HG03060 (cell line): ENCODE results near the gene C19orf47.

Experiments used
- ATAC-seq: cut with Tn5 transposase; IDR thresholded peaks from one replicate; pipeline ENCODE4 v1.9.1; 2021; ENCODE audit warnings: low read depth, moderate number of reproducible peaks; ENCODE audit not compliant: unreplicated experiment

C19orf47 gene

DNA sequence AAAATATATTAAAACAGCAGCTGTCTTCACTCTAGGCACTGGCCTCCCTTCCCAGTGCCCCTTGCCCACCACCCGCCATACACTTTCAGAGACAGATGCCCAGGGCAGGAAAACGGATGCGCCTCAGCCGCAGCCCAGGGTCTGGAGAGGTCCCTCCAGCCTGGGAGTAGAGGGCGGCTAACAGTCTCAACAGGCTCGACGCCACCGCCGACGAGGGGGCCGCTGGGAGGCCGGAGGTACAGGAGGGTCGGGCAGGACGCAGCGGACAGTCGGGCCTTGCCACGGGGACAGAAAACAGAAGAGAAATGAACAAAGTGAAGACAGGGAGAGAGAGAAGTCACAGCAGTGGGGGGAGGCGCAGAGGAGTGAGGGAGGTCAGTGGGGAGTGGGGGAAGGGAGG lies 27.1 kb downstream of the C19orf47 start:
- no peak for ATAC-seq

DNA sequence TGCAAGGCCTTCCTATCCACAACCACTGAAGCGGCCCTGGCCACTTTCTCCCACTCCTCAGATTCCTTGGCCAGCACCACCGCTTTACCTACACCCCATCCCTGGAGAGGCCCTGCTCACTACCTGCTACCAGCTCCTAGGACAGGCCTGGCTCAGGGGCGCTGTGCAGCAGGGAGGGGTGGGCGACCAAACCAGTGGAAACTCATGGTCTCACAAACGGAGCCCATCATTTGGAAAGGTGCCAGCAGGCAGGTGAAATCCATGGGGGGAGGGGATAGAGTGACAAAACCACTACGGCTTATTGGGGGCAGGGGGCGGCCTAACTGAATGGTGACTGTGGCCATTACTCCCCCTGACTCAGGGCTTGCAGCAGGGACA lies 27.6 kb downstream of the C19orf47 start:
- no peak for ATAC-seq

DNA sequence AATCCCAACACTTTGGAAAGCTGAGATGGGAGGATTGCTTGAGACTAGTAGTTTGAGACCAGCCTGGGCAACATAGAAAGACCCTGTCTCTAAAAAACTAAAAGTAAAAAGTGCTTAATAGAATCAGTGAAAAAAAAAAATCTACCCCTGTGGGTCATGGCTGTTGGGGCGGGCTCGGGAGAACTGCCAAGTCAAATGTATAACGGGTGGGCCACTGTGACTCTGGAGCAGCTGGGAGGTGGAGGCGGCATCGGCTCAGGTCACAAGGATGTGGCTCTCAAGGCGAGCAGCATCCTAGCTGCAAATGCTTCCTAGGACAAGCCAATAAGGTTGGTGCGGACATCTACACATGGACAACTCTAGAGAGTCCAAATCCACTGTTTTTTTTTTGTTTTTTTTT lies 30.9 kb downstream of the C19orf47 start:
- ATAC-seq: no peak

DNA sequence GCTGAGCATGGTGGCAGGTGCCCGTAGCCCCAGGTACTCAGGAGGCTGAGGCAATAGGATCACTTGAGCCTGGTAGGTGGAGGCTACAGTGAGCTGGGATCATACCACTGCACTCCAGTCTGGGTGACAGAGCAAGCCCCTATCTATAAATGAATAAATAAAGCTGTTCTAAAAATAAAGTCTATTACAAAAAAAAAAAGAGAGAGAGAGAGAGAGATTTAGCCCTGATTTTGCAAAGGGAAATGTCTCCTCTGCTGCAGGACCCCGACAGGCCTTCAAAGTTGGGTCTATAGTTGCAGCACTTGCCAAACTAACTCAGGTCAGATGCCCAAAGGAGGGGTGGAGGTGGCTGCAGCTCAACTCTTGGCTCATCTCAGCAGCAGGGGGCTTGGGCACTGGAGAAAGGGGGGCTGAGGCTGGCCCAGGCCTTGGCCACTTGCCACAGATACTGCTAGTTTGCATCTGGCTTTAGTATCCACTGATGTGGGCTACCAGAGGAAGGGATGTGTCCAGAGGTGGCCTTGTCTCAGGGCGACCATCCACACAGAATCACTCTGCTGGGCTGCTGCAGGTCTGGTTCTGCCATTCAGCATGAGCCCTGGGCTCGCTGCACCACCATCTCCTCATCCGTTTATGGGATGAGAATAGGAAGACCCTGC lies 32.3 kb downstream of the C19orf47 start:
- ATAC-seq: no peak

DNA sequence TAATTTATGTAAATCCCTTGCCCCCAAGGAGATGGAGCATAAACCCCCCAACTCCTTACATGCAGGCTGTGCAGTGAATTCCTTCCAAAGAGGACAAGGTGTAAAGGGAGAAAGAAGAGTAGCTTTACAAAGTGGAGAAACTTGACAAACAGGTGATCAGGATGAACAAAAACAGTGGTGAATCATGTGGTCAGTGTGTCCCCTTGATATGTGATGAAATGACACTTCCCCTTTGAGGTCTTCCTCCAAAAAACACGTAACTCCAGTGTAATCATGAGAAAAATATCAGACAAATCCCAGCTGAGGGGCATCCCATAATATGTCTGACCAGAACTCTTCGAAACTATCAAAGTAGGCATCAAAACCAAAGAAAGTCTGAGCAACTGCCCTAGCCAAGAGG lies 33.5 kb downstream of the C19orf47 start:
- no peak for ATAC-seq

DNA sequence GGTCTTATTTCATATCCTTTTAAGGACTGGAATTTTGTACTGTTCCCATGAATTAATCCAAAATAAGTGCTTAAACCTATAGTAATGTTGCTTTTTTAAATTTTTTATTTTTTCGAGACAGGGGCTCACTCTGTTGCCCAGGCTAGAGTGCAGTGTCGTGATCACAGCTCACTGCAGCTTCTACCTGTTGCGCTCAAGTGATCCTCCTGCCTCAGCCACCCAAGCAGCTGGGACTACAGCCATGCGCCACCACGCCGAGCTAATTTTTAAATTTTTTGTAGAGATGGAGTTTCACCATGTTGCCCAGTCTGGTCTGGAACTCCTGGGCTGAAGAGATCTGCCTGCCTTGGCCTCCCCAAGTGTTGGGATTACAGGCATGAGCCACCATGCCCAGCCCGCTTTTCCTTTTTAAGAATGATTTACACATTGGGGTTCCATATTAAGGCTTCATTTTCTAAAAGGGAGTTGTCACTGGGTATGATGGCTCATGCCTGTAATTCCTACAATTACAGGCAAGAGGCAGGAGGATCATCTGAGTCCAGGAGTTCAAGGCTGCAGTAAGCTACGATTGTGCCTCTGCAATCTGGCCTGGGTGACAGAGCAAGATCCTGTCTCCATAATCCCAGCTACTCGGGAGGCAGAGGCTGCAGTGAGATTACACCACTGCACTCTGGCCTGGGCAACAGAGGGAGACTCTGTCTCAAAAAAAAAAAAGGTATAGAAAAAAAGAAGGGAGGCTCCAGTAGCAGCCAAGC lies 34.8 kb downstream of the C19orf47 start:
- no peak for ATAC-seq

DNA sequence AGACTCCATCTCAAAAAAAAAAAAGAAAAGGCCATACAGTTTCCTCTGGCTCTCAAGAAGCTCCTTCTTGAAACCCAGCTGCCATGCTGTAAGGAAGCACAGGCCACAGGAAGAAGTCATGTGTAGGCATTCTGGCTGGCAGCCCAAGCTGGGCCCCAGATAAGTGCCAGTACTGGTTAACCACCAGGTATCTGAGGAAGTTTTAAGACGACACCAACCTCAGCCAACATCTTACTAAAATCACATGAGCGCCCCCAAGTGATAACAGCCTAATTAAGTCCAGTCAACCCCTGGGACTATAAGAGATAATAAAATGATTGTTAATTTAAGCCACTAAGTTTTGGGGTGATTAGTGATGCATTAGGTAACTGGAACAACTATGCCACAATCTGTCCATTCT lies 35.7 kb downstream of the C19orf47 start:
- no peak for ATAC-seq

DNA sequence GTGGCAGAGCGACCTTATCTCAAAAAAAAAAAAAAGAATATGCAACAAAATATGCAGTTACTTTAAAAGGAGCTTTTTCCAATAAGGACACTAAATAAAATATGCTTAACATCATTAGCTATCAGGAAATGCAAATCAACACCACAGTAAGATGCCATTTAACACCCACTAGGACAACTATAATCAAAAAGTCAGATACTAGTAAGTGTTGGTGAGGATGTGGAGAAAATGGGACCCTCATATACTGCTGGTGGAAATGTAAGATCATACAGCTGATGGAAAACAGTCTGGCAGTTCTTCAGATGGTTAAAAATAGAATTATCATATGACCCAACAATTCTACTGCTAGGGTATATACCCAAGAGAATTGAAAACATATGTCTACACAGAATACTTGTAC lies 38.5 kb downstream of the C19orf47 start:
- ATAC-seq: no peak

DNA sequence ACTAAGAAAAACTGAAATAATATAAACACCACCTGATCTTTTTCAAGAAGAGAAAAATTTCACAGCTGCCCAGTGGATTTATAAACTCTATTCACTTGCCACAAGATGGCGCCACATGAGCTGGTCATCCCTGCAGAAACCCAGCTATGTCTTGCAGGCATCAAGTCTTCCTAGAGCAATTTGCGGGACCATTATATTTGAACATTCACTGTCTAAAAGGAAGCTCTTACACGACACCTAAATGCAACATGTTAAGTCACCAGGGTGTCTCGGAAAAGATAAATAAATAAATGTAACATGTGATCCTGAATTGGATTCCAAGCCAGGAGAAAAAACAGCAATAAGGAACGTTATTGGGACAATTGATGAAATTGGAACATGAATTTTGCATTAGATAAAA lies 42.8 kb downstream of the C19orf47 start:
- ATAC-seq: no peak

DNA sequence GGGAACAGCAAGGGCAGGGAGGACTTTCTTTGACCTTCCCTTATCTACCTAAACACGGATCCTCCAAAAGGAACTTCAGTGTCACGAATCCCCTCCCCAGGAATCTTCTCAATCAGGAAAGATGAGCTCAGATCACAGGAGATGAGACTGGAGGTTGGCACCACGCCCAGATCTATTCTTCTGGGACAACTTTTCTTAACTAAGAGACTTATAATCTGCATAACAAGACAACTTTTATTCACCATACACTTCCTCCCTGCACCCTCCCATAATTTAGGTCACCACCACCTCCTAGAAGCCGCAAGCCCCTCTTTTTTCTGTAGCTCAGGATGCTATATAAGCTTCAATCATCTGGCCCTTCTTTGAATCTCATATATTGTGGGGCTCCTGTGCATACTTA lies 43.9 kb downstream of the C19orf47 start:
- ATAC-seq: no peak

DNA sequence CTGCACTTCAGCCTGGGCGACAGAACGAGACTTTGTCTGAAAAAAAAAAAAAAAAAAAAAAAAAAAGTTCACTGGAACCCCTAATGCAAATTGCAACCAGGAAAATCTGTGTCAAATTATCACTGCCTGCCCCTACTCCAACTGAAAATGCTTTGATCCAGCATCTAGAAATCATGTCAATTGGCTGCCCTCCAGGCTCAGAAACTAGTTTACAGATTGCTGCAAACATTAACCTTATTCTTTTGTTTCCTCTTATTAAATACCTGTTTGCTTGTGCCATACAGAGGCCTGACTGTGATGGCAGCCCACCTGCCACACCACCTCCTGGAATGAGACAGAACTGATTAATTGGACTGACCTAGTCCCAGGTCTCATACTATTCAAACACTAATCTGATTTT lies 44.4 kb downstream of the C19orf47 start:
- no peak for ATAC-seq

DNA sequence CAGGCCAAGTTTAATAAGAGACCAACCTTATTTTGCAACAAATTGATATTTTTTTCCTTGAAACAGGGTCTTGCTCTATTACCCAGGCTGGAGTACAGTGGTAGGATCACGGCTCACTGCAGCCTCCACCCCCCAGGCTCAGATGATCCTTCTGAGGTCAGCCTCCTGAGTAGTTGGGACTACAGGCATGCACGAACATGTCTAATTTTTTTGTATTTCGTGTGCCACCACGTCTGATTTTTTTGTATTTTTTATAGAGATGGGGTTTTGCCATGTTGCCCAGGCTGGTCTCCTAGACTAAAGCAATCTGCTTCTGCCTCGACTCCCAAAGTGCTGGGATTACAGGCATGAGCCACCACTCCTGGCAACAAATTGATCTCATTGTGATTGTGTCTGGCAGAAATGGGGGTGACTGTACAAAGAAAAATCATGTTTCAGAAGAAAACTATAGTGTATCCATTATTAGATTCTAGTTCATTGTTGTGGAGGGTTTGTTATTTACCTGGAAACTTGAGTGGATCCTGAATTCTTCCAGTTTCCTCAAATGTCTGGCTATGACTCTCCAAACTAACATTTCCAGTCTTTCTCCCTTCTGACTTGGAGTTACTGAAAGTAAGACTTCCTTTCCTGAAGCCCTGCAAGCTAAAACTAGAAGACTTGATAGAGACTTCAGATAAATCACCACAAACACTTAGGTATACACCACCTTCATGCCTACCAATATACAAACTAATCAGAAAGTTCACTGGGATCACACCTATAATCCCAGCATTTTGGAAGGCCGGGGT lies 45.8 kb downstream of the C19orf47 start:
- ATAC-seq: no peak

DNA sequence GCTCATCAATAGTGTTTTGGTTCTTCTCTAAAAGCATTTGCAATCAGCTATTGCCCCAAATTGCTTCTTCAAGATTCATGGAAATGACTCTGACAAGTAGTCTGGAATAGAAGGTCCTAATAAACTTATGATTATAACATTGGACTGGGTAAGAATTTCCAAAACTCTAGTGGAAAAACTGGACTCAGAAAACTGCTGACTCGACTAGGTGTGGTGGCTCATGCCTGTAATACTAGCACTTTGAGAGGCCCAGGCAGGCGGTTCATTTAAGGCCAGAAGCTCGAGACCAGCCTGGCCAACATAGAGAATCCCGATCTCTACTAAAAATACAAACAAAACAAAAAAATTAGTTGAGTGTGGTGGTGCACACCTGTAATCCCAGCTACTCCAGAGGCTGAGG lies 47.5 kb downstream of the C19orf47 start:
- ATAC-seq: no peak

DNA sequence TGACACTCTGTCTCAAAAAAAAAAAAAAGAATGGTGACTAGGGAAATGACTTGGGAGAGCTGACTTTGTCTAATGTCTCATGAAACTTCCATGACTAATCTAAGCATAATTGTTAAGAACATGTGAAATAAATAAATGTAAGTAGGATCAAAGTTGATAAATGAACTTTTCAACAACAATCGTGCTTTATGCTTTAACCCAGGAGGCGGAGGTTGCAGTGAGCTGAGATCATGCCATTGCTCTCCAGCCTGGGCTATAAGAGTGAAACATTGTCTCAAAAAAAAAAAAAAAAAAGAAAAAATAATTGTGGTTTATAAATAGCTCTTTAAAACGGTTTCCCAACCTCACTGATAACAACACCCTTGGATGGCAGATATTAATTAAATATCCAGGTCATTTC lies 50.2 kb downstream of the C19orf47 start:
- no peak for ATAC-seq

DNA sequence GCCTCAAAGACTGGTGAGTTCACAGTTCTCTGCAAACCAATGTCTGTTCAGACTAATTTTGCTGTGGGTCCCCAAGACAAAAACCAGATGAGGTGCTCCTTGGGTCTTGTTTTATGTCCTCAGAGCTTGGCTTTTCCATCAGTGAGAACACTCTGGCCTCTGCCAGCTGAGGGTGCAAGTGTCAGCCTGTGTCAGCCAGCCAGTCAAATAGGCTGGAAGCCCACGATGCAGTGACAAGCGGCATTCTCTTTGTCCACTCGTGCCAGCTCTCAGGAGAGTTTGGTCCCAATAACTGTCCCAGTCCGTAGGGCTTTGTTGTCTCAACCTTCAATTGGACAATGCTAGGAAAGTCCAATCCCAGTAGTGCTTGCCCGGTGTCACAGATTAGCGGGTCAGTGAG lies 53.6 kb downstream of the C19orf47 start:
- no peak for ATAC-seq

DNA sequence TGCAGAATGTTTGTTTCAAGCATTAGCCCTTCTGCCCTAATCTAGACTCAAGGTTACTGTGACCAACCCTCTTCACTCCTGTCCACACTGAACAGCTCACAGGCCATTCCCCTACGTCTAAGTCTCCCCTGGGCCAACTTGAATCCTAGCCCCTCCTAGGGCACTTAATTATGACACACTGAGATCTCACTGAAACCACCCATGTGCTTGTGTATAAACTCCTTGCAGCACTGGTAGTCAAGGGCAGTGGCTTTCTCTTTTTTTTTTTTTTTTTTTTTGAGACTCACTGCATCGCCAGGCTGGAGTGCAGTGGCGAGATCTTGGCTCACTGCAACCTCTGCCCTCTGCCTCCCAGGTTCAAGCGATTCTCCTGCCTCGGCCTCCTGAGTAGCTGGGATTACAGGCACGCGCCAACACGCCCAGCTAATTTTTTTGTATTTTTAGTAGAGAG lies 61.2 kb downstream of the C19orf47 start:
- no peak for ATAC-seq

DNA sequence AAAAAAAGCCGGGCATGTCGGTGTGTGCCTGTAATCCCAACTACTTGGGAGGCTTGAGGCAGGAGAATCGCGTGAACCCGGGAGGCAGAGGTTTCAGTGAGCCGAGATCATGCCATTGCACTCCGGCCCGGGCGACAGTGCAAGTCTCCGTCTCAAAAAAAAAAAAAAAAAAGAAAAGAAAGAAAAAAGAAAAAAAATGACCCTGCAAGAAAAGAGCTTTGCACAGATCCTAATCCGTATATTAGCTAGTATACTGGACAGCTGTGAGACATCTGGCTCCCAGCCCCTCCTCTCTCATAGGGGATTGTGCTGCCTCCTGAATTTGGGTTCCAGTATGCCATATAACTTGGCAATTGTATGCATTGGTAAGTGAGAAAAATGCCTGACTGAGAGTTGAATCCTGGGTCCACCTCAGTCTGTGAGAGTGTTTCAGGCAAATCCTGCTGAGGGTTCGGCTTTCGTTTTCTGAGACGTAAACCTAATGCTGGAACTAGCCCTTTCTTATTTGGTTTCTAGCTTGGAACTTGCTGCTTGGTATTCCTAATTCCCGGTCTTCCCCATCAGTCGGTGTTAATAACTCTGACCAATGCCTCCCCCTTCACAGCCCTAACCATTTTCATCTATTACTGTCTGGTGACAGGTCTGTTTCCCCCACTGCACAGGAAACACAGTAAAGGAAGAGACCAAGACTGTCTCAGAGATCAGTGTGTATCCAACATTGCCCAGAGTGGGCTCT lies 61.8 kb downstream of the C19orf47 start:
- ATAC-seq: no peak

DNA sequence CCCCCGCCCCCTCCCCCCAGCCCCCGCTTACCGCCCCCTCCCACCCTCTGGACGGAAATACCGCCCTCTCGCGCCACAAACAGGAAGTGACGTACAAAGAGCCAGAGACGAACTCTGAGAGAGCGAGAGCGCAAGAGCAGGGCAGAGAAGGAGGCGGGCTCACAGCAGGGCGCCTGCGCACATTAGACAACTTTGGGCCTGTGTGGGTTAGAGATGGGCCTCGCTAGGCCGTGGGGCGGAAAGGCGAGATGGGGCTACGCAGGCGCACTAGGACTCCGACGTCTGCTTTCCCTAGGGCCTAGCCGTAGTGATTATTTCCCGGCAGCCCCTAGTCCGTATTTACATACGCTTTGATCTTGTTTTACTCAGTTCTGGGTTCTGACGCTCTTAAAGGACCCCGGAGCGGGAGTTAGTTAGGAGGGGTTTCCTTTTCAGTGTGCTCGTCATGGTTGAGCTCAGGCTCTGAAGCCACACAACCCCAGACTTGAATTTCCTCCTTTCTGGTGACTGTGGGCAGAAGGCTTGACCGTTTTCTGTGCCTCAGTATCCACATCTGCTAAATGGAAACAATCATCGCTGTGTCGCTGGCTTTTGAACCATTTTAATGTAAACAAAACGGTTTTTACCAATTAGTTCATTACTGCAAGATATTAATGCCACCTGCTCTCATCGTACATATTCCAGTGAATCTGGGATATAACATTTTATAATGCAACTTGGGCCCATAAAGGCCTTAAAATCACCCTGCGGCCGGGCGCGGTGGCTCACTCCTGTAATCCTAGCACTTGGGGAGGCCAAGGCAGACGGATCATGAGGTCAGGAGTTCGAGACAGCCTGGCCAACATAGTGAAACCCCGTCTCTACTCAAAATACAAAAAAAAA lies 62.6 kb downstream of the C19orf47 start:
- peak; percentile 88 for ATAC-seq

DNA sequence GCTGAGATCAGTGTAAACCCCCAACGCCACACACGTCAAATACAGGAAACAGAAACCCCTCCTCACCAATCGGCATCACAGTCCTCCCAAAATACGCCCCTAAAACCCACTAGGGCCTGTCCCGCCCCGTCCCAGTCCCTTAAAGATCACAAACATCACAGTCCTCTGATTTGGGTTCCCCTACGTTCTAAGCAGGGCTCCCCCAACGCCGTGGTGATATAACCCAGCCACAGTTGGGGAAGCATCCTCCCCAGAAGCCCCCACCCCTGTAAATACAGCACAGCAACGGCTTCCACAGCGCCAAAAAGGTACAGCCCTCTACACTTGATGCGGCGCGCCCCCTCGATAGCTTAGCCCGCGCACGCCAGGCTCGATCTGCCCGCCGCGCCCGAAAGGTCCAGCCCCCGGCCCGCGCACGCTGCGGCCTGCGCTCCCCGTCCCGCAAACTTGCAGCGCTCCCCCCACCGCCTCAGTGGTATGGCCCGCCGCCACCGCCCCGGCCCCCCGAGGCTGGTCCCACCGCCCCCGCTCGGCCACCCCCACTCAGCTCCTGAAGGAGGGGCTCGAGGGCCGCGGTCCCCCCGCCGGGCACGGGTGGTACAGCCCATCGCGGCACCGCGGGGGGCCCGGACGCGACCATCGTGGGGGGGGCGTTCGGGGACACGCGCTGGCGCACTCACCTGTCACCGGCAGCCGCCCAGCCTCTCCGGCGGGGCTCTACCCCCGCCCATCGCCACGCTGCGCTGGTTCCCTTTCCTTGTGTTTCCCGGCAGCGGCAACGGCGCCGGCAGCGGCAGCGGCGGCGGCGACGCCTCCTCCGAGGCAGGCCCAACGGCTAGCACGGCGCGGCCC lies 63.5 kb downstream of the C19orf47 start, which contains the start of gene AKT2:
Gene AKT2, minus strand, starts transcription at position 845 of the 852 bp plus-strand sequence. CDS start 20,078 bp downstream, outside the sequence.
- ATAC-seq: peak; percentile 10
